Skeletal muscle satellite cell (primary cell): Measurements from ENCODE around the gene KIT.

Experiments used
- H3K27me3 ChIP-seq: 2 replicates; pipeline ENCODE4 v1.7.0; 2013; ENCODE audit warnings: low read length; ENCODE audit not compliant: control insufficient read depth, insufficient read depth
- H3K36me3 ChIP-seq: 2 replicates; pipeline ENCODE4 v1.7.0; 2013; ENCODE audit warnings: mild to moderate bottlenecking, control low read depth, low read length; ENCODE audit not compliant: insufficient read depth
- H3K4me1 ChIP-seq: 2 replicates; pipeline ENCODE4 v1.7.0; 2013; ENCODE audit warnings: low read length; ENCODE audit not compliant: control insufficient read depth, insufficient read depth
- H3K4me2 ChIP-seq: 2 replicates; pipeline ENCODE4 v1.7.0; 2013; ENCODE audit warnings: mild to moderate bottlenecking, low read length
- H3K4me3 ChIP-seq: 2 replicates; pipeline ENCODE4 v1.7.0; 2013; ENCODE audit warnings: low read length
- H3K9ac ChIP-seq: 2 replicates; pipeline ENCODE4 v1.7.0; 2013; ENCODE audit warnings: mild to moderate bottlenecking, low read depth, low read length, moderate library complexity
- H3K9me3 ChIP-seq: replicated peaks from 2 replicates; pipeline ENCODE4 v1.7.0; 2013; ENCODE audit warnings: mild to moderate bottlenecking, control low read depth, low read length

KIT gene

GRCh38 chr4:54643958-54644751 is 13.6 kb upstream of the KIT start:
- Histone ChIP-seq H3K4me3 (no peak overlapping the region), H3K4me1 (no peaks in the 10 kb centered on the region), H3K36me3 (no peaks in the 10 kb centered on the region), H3K4me2 (no peak overlapping the region), H3K9me3 (no peaks in the 10 kb centered on the region), H3K9ac (no peak overlapping the region), H3K27me3 (peaks cover 4% of the 10 kb centered on the region)

- no peaks in the 10 kb centered on the region for H3K4me1 ChIP-seq
- no peaks in the 10 kb centered on the region for H3K9me3 ChIP-seq
- H3K36me3 ChIP-seq, result no peaks in the 10 kb centered on the region
- H3K4me2 ChIP-seq, result no peak overlapping the region
- H3K4me3 ChIP-seq, result no peak overlapping the region
- H3K9ac ChIP-seq, result no peak overlapping the region
- H3K27me3 ChIP-seq, result peaks cover 4% of the 10 kb centered on the region
Observed at GRCh38 chr4:54645830-54646229, 11.9 kb upstream of the KIT start.

- H3K4me2 ChIP-seq, result no peak overlapping the region
- H3K36me3 ChIP-seq, result no peaks in the 10 kb centered on the region
- peaks cover 4% of the 10 kb centered on the region for H3K27me3 ChIP-seq
- no peak overlapping the region for H3K9ac ChIP-seq
- no peaks in the 10 kb centered on the region for H3K4me1 ChIP-seq
- H3K4me3 ChIP-seq, result no peak overlapping the region
- H3K9me3 ChIP-seq, result no peaks in the 10 kb centered on the region
Observed at GRCh38 chr4:54647070-54647469, 10.7 kb upstream of the KIT start.

GRCh38 chr4:54651050-54651449 is 6.7 kb upstream of the KIT start:
- no peaks in the 10 kb centered on the region for H3K36me3 ChIP-seq
- no peak overlapping the region for H3K4me2 ChIP-seq
- no peaks in the 10 kb centered on the region for H3K9me3 ChIP-seq

GRCh38 chr4:54654753-54655152 is 3.0 kb upstream of the KIT start:
- Histone ChIP-seq H3K36me3 (no peaks in the 10 kb centered on the region), H3K4me1 (peaks cover 16% of the 10 kb centered on the region), H3K4me2 (no peak overlapping the region), H3K9ac (no peak overlapping the region), H3K4me3 (no peak overlapping the region), H3K9me3 (no peaks in the 10 kb centered on the region), H3K27me3 (peaks cover 67% of the 10 kb centered on the region)

More at GRCh38 chr4:54651050-54651449, 6.7 kb upstream of the KIT start:
- no peak overlapping the region for H3K9ac ChIP-seq
- no peak overlapping the region for H3K4me3 ChIP-seq
- peaks cover 31% of the 10 kb centered on the region for H3K27me3 ChIP-seq
- no peaks in the 10 kb centered on the region for H3K4me1 ChIP-seq

- peak overlapping the region; percentile 87 for H3K4me2 ChIP-seq
- H3K9ac ChIP-seq, result no peak overlapping the region
- peaks cover 73% of the 10 kb centered on the region for H3K27me3 ChIP-seq
- no peaks in the 10 kb centered on the region for H3K36me3 ChIP-seq
- peaks cover 31% of the 10 kb centered on the region for H3K4me1 ChIP-seq
- no peak overlapping the region for H3K4me3 ChIP-seq
- no peaks in the 10 kb centered on the region for H3K9me3 ChIP-seq
Observed at GRCh38 chr4:54657185-54657550, 589 bp upstream of the KIT start.

GRCh38 chr4:54658252-54659093 is 716 bp downstream of the KIT start:
- Histone ChIP-seq H3K9ac (peak overlapping the region; percentile 41), H3K4me1 (peaks cover 32% of the 10 kb centered on the region), H3K9me3 (no peaks in the 10 kb centered on the region), H3K27me3 (peaks cover 67% of the 10 kb centered on the region), H3K4me2 (peak overlapping the region; percentile 87), H3K36me3 (no peaks in the 10 kb centered on the region), H3K4me3 (peak overlapping the region; percentile 69)

- no peaks in the 10 kb centered on the region for H3K36me3 ChIP-seq
- H3K9ac ChIP-seq, result no peak overlapping the region
- H3K4me1 ChIP-seq, result peaks cover 32% of the 10 kb centered on the region
- H3K4me2 ChIP-seq, result peak overlapping the region; percentile 87
- peaks cover 58% of the 10 kb centered on the region for H3K27me3 ChIP-seq
- H3K9me3 ChIP-seq, result no peaks in the 10 kb centered on the region
- peak overlapping the region; percentile 69 for H3K4me3 ChIP-seq
Observed at GRCh38 chr4:54659313-54659712, 1.6 kb downstream of the KIT start.

GRCh38 chr4:54659749-54660535 is 2.2 kb downstream of the KIT start:
- Histone ChIP-seq H3K9ac (no peak overlapping the region), H3K4me1 (peaks cover 32% of the 10 kb centered on the region), H3K27me3 (peaks cover 53% of the 10 kb centered on the region), H3K4me2 (no peak overlapping the region), H3K4me3 (no peak overlapping the region), H3K36me3 (no peaks in the 10 kb centered on the region), H3K9me3 (no peaks in the 10 kb centered on the region)

- H3K4me3 ChIP-seq, result no peak overlapping the region
- H3K36me3 ChIP-seq, result no peaks in the 10 kb centered on the region
- H3K27me3 ChIP-seq, result peaks cover 48% of the 10 kb centered on the region
- no peaks in the 10 kb centered on the region for H3K9me3 ChIP-seq
- no peak overlapping the region for H3K4me2 ChIP-seq
- peaks cover 32% of the 10 kb centered on the region for H3K4me1 ChIP-seq
- no peak overlapping the region for H3K9ac ChIP-seq
Observed at GRCh38 chr4:54660591-54660990, 2.8 kb downstream of the KIT start.

- Histone ChIP-seq H3K4me3 (peak overlapping the region; percentile 1), H3K9ac (no peak overlapping the region), H3K4me1 (peaks cover 32% of the 10 kb centered on the region), H3K27me3 (peaks cover 42% of the 10 kb centered on the region), H3K36me3 (no peaks in the 10 kb centered on the region), H3K9me3 (no peaks in the 10 kb centered on the region), H3K4me2 (peak overlapping the region; percentile 56)
Observed at GRCh38 chr4:54661169-54661568, 3.4 kb downstream of the KIT start.
